LNCaP clone FGC (cell line): ENCODE measurements around the gene PFKFB2.

ENCODE experiments used
- DNase-seq: peaks from one replicate; pipeline ENCODE4 v3.0.0-alpha.2; 2011; ENCODE audit warnings: low read depth
- H3K4me3 ChIP-seq: 2 replicates; pipeline ENCODE4 v1.5.1; 2011; ENCODE audit warnings: mild to moderate bottlenecking, low read depth, low read length, control low read depth
- CTCF ChIP-seq: IDR thresholded peaks from 2 replicates; pipeline ENCODE4 v1.5.1; 2012; ENCODE audit warnings: mild to moderate bottlenecking; ENCODE audit not compliant: control insufficient read depth, insufficient read depth; ENCODE audit errors: extremely low read depth

Gene PFKFB2

GRCh38 chr1:207128336-207128921 is 75.4 kb downstream of the PFKFB2 start:
- no peak for TF ChIP-seq CTCF
- no peak for DNase-seq

GRCh38 chr1:207129053-207129452 is 76.0 kb downstream of the PFKFB2 start:
- no peak for TF ChIP-seq CTCF
- no peak overlapping the region for H3K4me3 ChIP-seq
- DNase-seq, result no peak

More at GRCh38 chr1:207128336-207128921, 75.4 kb downstream of the PFKFB2 start:
- H3K4me3 ChIP-seq, result no peak overlapping the region
